HCT116 (cell line): ENCODE results near the gene DNAH9. TPM values are rescaled to one million over a fixed set of nuclear protein-coding genes. Genes with fewer than 3 reads are reported as not detected.

Experiments used
- ATAC-seq: fragments of 200-7000 bp; cut with Tn5 transposase; 2 replicates; pipeline ENCODE4 v1.9.1; 2020; ENCODE audit warnings: mild to moderate bottlenecking, moderate library complexity
- BruUV-seq: library from RNA; stranded (reverse); fragments of 400-500 nt; replicated peaks from 2 replicates; lab custom pipeline; 2021; lab: Mats Ljungman, UMichigan
- CTCF ChIA-PET: fragments of 300-600 bp; sonication (Branson Sonifier 250); formaldehyde crosslinking; loops from one replicate; lab custom pipeline; 2021; ENCODE audit warnings: antibody characterized with exemption; lab: Charles Lee
- POLR2A ChIA-PET: fragments of 300-600, 350-600 bp; sonication (Branson Sonifier 250); formaldehyde crosslinking; loops from one replicate; lab custom pipeline; 2021; ENCODE audit warnings: antibody characterized with exemption; lab: Charles Lee
- RAD21 ChIA-PET, 2 experiments: fragments of 300-600 bp; sonication (Branson Sonifier 250); formaldehyde crosslinking; loops; one replicate each; lab custom pipeline; 2023; ENCODE audit warnings: low total read pairs in 2 of 2; ENCODE audit not compliant: uncharacterized antibody in 2 of 2, unreplicated experiment in 2 of 2, low non-redundant PET in 1 of 2; lab: Charles Lee
- DNase-seq: peaks from one replicate; pipeline ENCODE4 v3.0.0-alpha.2; 2010; ENCODE audit warnings: low read depth, low spot score
- H2AFZ ChIP-seq: fragments of 200-600 bp; shearing (Covaris generic), sonication (generic); 2 replicates; pipeline ENCODE4 v1.6.1; 2017; ENCODE audit warnings: low read depth, mixed run types, mixed read lengths, antibody characterized with exemption, low read length; ENCODE audit not compliant: poor library complexity, severe bottlenecking
- H3K27ac ChIP-seq: 2 replicates; pipeline ENCODE4 v1.5.1; 2012; ENCODE audit warnings: low read depth, low read length
- H3K27me3 ChIP-seq: fragments of 200-600 bp; sonication (generic); 2 replicates; pipeline ENCODE4 v1.6.1; 2016; ENCODE audit warnings: mixed run types, low read length, mixed read lengths; ENCODE audit not compliant: insufficient read depth
- H3K36me3 ChIP-seq, 2 experiments: fragments of 200-500 bp in 1 of 2; fragments of 200-600 bp in 1 of 2; sonication (Bioruptor generic) in 1 of 2; sonication (generic) in 1 of 2; 2 replicates each; pipeline versions ENCODE4 v1.5.1 to v1.6.1; 2014 to 2016; ENCODE audit warnings: low read length in 2 of 2, inconsistent platforms in 1 of 2, mixed read lengths in 1 of 2, mixed run types in 1 of 2; ENCODE audit not compliant: insufficient read depth in 2 of 2, control insufficient read depth in 1 of 2
- H3K4me1 ChIP-seq, 2 experiments: fragments of 200-600 bp in 1 of 2; sonication (generic) in 1 of 2; 2 replicates each; pipeline versions ENCODE4 v1.5.1 to v1.6.1; 2012 to 2017; ENCODE audit warnings: low read length in 2 of 2, inconsistent platforms in 1 of 2, mild to moderate bottlenecking in 1 of 2, mixed read lengths in 1 of 2, mixed run types in 1 of 2, moderate library complexity in 1 of 2; ENCODE audit not compliant: insufficient read depth in 2 of 2, control insufficient read depth in 1 of 2
- H3K4me2 ChIP-seq: fragments of 200-600 bp; sonication (generic); 2 replicates; pipeline ENCODE4 v1.6.1; 2017; ENCODE audit warnings: mixed run types, low read length, mixed read lengths
- H3K4me3 ChIP-seq, 2 experiments: fragments of 200-600 bp in 1 of 2; sonication (generic) in 1 of 2; replicated peaks in 1 of 2; 2 replicates each; pipeline ENCODE4 v1.5.1; 2011 to 2016; ENCODE audit warnings: low read length in 2 of 2, control low read depth in 1 of 2, low read depth in 1 of 2, mild to moderate bottlenecking in 1 of 2, mixed read lengths in 1 of 2, mixed run types in 1 of 2
- H3K79me2 ChIP-seq: fragments of 200-600 bp; sonication (generic); 2 replicates; pipeline ENCODE4 v1.6.1; 2017; ENCODE audit warnings: mild to moderate bottlenecking, mixed run types, low read length, moderate library complexity, mixed read lengths; ENCODE audit not compliant: insufficient read depth
- H3K9ac ChIP-seq: fragments of 200-600 bp; sonication (generic); 2 replicates; pipeline ENCODE4 v1.6.1; 2016; ENCODE audit warnings: low read length, mixed read lengths
- H3K9me2 ChIP-seq: fragments of 200-600 bp; sonication (generic), shearing (Covaris generic); 2 replicates; pipeline ENCODE4 v1.6.1; 2017; ENCODE audit warnings: mixed run types, mild to moderate bottlenecking, moderate library complexity; ENCODE audit not compliant: insufficient read depth
- H3K9me3 ChIP-seq, 2 experiments: fragments of 200-500 bp in 1 of 2; fragments of 200-600 bp in 1 of 2; sonication (Bioruptor generic) in 1 of 2; sonication (generic) in 1 of 2; 2 replicates each; pipeline ENCODE4 v1.6.1; 2014 to 2017; ENCODE audit warnings: low read length in 2 of 2, mixed read lengths in 2 of 2, inconsistent platforms in 1 of 2, low read depth in 1 of 2, mild to moderate bottlenecking in 1 of 2, mixed run types in 1 of 2, moderate library complexity in 1 of 2; ENCODE audit not compliant: control insufficient read depth in 1 of 2, insufficient read depth in 1 of 2
- H4K20me1 ChIP-seq: fragments of 200-600 bp; sonication (generic), shearing (Covaris generic); 2 replicates; pipeline ENCODE4 v1.6.1; 2017; ENCODE audit warnings: mixed run types, mild to moderate bottlenecking, moderate library complexity; ENCODE audit not compliant: insufficient read depth
- CBX3 ChIP-seq: IDR thresholded peaks from 2 replicates; pipeline ENCODE4 v1.6.1; 2012; ENCODE audit warnings: low read depth
- FOSL1 ChIP-seq: IDR thresholded peaks from 2 replicates; pipeline ENCODE4 v1.6.1; 2012; ENCODE audit warnings: low read depth
- ZFX ChIP-seq: fragments of 450-650 bp; IDR thresholded peaks from 2 replicates; pipeline ENCODE4 v1.6.1; 2017
- intact Hi-C: fragments of 100-400 bp; cut with micrococcal nuclease; formaldehyde crosslinking; loops from 2 replicates; pipeline ENCODE4 v1.10.0; 2022
- total RNA-seq: library from RNA; stranded (reverse); gene quantifications from one replicate; pipeline ENCODE4 v1.2.1, GENCODE V29; 2021; ENCODE audit not compliant: unreplicated experiment
- TF ChIP-seq, protein P1 (sequence below), 3 experiments: fragments of 200-600 bp in 1 of 3; sonication (generic) in 1 of 3; IDR thresholded peaks in 2 of 3; conservative IDR thresholded peaks in 1 of 3; 2 replicates each; pipeline ENCODE4 v1.5.1; 2012 to 2017; ENCODE audit warnings: low read depth in 2 of 3, low read length in 2 of 3, antibody characterized with exemption in 1 of 3, borderline replicate concordance in 1 of 3, control low read depth in 1 of 3, mild to moderate bottlenecking in 1 of 3, mixed read lengths in 1 of 3, mixed run types in 1 of 3, moderate library complexity in 1 of 3; ENCODE audit not compliant: insufficient read depth in 1 of 3

Gene DNAH9
- total RNA-seq, 1 experiment from 2014 or later: not detected

GRCh38 chr17:11671126-11671525 is 72.9 kb downstream of the DNAH9 start:
- H3K9ac ChIP-seq: no peak overlapping the region
- no peak overlapping the region for H2AFZ ChIP-seq
- no peak overlapping the region for H3K27ac ChIP-seq
- no peaks in the 10 kb centered on the region for H3K27me3 ChIP-seq
- H3K9me3 ChIP-seq: no peaks in the 10 kb centered on the region
- no peak overlapping the region for H3K4me3 ChIP-seq
- H3K79me2 ChIP-seq: no peaks in the 10 kb centered on the region
- H3K4me1 ChIP-seq: no peaks in the 10 kb centered on the region
- H3K36me3 ChIP-seq: no peaks in the 10 kb centered on the region
- ATAC-seq: no peak
- no peaks in the 10 kb centered on the region for H4K20me1 ChIP-seq
- TF ChIP-seq, protein P1, sequence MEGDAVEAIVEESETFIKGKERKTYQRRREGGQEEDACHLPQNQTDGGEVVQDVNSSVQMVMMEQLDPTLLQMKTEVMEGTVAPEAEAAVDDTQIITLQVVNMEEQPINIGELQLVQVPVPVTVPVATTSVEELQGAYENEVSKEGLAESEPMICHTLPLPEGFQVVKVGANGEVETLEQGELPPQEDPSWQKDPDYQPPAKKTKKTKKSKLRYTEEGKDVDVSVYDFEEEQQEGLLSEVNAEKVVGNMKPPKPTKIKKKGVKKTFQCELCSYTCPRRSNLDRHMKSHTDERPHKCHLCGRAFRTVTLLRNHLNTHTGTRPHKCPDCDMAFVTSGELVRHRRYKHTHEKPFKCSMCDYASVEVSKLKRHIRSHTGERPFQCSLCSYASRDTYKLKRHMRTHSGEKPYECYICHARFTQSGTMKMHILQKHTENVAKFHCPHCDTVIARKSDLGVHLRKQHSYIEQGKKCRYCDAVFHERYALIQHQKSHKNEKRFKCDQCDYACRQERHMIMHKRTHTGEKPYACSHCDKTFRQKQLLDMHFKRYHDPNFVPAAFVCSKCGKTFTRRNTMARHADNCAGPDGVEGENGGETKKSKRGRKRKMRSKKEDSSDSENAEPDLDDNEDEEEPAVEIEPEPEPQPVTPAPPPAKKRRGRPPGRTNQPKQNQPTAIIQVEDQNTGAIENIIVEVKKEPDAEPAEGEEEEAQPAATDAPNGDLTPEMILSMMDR (IDR thresholded peaks at IDR 0.05 in 2 of 3, conservative IDR thresholded peaks at IDR 0.05 in 1 of 3; ENCODE audit: borderline replicate concordance in 1 of 3, insufficient read depth in 1 of 3, low read depth in 2 of 3, low read length in 2 of 3): no peak
- no peak for TF ChIP-seq FOSL1
- BruUV-seq: no TSS peak
- no peak overlapping the region for H3K4me2 ChIP-seq
- H3K9me2 ChIP-seq: no peaks in the 10 kb centered on the region
- no peak for DNase-seq
- ChIA-PET RAD21 (no interaction called here), POLR2A (no interaction called here), CTCF (no interaction called here)
- intact Hi-C loops: no loop called here

DNA sequence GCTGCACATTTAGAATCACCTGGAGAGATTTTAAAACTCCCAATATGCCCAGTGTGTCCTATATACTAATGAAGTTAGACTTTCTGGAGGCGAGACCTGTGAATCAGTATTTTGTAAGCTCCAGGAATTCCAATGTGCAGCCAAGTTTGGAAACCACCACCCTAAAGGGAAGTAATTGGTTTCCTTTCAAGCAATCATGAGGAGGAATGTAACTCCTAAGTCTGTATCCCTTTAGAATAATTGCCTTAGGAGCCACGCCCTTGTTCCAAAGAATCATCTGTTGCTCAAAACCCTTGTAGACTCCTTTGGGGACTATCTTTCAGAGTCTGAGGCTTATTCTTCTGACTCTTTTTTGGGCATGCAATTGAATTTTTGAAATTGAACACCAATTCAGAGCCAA is 84.4 kb downstream of the DNAH9 start:
- intact Hi-C loops: no loop called here
- no peaks in the 10 kb centered on the region for H3K27me3 ChIP-seq
- H3K9me2 ChIP-seq: no peaks in the 10 kb centered on the region
- ChIA-PET POLR2A (no interaction called here), RAD21 (no interaction called here), CTCF (no interaction called here)
- no peak overlapping the region for H3K27ac ChIP-seq
- no peaks in the 10 kb centered on the region for H4K20me1 ChIP-seq
- no peaks in the 10 kb centered on the region for H3K9me3 ChIP-seq
- H3K4me2 ChIP-seq: no peak overlapping the region
- H3K9ac ChIP-seq: no peak overlapping the region
- no peak overlapping the region for H2AFZ ChIP-seq
- TF ChIP-seq ZFX: no peak
- no peak for TF ChIP-seq CBX3
- H3K4me3 ChIP-seq: no peak overlapping the region
- H3K79me2 ChIP-seq: no peaks in the 10 kb centered on the region
- H3K4me1 ChIP-seq: no peaks in the 10 kb centered on the region
- DNase-seq (no peak), ATAC-seq (no peak)
- BruUV-seq: no TSS peak
- no peaks in the 10 kb centered on the region for H3K36me3 ChIP-seq
